ENCODE results near the gene CCDC171.

Gene CCDC171

GRCh38 chr9:15738011-15738410 is 185.2 kb downstream of the CCDC171 start:
- Histone ChIP-seq H3K36me3 (ENCODE audit: control insufficient read depth, insufficient read depth, low read length) (no peaks in the 10 kb centered on the region), H3K4me1 (ENCODE audit: control insufficient read depth, insufficient read depth, low read length) (no peaks in the 10 kb centered on the region), H3K27me3 (ENCODE audit: control insufficient read depth, insufficient read depth, low read length) (no peaks in the 10 kb centered on the region), H3K4me3 (ENCODE audit: low read depth, low read length) (no peak overlapping the region), H3K9me3 (ENCODE audit: control insufficient read depth, insufficient read depth, low read length) (no peaks in the 10 kb centered on the region), H3K9ac (ENCODE audit: low read depth, low read length) (no peak overlapping the region)

GRCh38 chr9:15741015-15741414 is 188.2 kb downstream of the CCDC171 start:
- no peaks in the 10 kb centered on the region for H3K4me1 ChIP-seq (ENCODE audit: control insufficient read depth, insufficient read depth, low read length)
- no peak overlapping the region for H3K9ac ChIP-seq (ENCODE audit: low read depth, low read length)
- H3K9me3 ChIP-seq (ENCODE audit: control insufficient read depth, insufficient read depth, low read length) = no peaks in the 10 kb centered on the region
- H3K36me3 ChIP-seq (ENCODE audit: control insufficient read depth, insufficient read depth, low read length) = no peaks in the 10 kb centered on the region
- no peaks in the 10 kb centered on the region for H3K27me3 ChIP-seq (ENCODE audit: control insufficient read depth, insufficient read depth, low read length)
- no peak overlapping the region for H3K4me3 ChIP-seq (ENCODE audit: low read depth, low read length)

GRCh38 chr9:15743512-15743911 is 190.7 kb downstream of the CCDC171 start:
- no peaks in the 10 kb centered on the region for H3K36me3 ChIP-seq (ENCODE audit: control insufficient read depth, insufficient read depth, low read length)
- H3K27me3 ChIP-seq (ENCODE audit: control insufficient read depth, insufficient read depth, low read length) = no peaks in the 10 kb centered on the region
- H3K4me1 ChIP-seq (ENCODE audit: control insufficient read depth, insufficient read depth, low read length) = no peaks in the 10 kb centered on the region
- H3K9me3 ChIP-seq (ENCODE audit: control insufficient read depth, insufficient read depth, low read length) = no peaks in the 10 kb centered on the region
- no peak overlapping the region for H3K9ac ChIP-seq (ENCODE audit: low read depth, low read length)
- H3K4me3 ChIP-seq (ENCODE audit: low read depth, low read length) = no peak overlapping the region

- H3K4me3 ChIP-seq (ENCODE audit: low read depth, low read length) = no peak overlapping the region
- no peaks in the 10 kb centered on the region for H3K36me3 ChIP-seq (ENCODE audit: control insufficient read depth, insufficient read depth, low read length)
- no peaks in the 10 kb centered on the region for H3K9me3 ChIP-seq (ENCODE audit: control insufficient read depth, insufficient read depth, low read length)
- no peak overlapping the region for H3K9ac ChIP-seq (ENCODE audit: low read depth, low read length)
- no peaks in the 10 kb centered on the region for H3K4me1 ChIP-seq (ENCODE audit: control insufficient read depth, insufficient read depth, low read length)
- H3K27me3 ChIP-seq (ENCODE audit: control insufficient read depth, insufficient read depth, low read length) = no peaks in the 10 kb centered on the region
These were observed 191.4 kb downstream of the CCDC171 start for GRCh38 chr9:15744196-15744595.

- H3K36me3 ChIP-seq (ENCODE audit: control insufficient read depth, insufficient read depth, low read length) = no peaks in the 10 kb centered on the region
- H3K27me3 ChIP-seq (ENCODE audit: control insufficient read depth, insufficient read depth, low read length) = no peaks in the 10 kb centered on the region
- no peak overlapping the region for H3K4me3 ChIP-seq (ENCODE audit: low read depth, low read length)
- H3K9ac ChIP-seq (ENCODE audit: low read depth, low read length) = no peak overlapping the region
- H3K4me1 ChIP-seq (ENCODE audit: control insufficient read depth, insufficient read depth, low read length) = no peaks in the 10 kb centered on the region
- H3K9me3 ChIP-seq (ENCODE audit: control insufficient read depth, insufficient read depth, low read length) = no peaks in the 10 kb centered on the region
These were observed 194.1 kb downstream of the CCDC171 start for GRCh38 chr9:15746905-15747304.

- H3K36me3 ChIP-seq (ENCODE audit: control insufficient read depth, insufficient read depth, low read length) = no peaks in the 10 kb centered on the region
- no peak overlapping the region for H3K4me3 ChIP-seq (ENCODE audit: low read depth, low read length)
- no peak overlapping the region for H3K9ac ChIP-seq (ENCODE audit: low read depth, low read length)
These were observed 202.8 kb downstream of the CCDC171 start for GRCh38 chr9:15755660-15756059.

GRCh38 chr9:15761551-15761950 is 208.7 kb downstream of the CCDC171 start:
- no peaks in the 10 kb centered on the region for H3K9me3 ChIP-seq (ENCODE audit: control insufficient read depth, insufficient read depth, low read length)
- no peak overlapping the region for H3K4me3 ChIP-seq (ENCODE audit: low read depth, low read length)
- no peaks in the 10 kb centered on the region for H3K4me1 ChIP-seq (ENCODE audit: control insufficient read depth, insufficient read depth, low read length)
- H3K9ac ChIP-seq (ENCODE audit: low read depth, low read length) = no peak overlapping the region
- no peaks in the 10 kb centered on the region for H3K27me3 ChIP-seq (ENCODE audit: control insufficient read depth, insufficient read depth, low read length)
- no peaks in the 10 kb centered on the region for H3K36me3 ChIP-seq (ENCODE audit: control insufficient read depth, insufficient read depth, low read length)

More at GRCh38 chr9:15755660-15756059, 202.8 kb downstream of the CCDC171 start:
- no peaks in the 10 kb centered on the region for H3K27me3 ChIP-seq (ENCODE audit: control insufficient read depth, insufficient read depth, low read length)
- no peaks in the 10 kb centered on the region for H3K9me3 ChIP-seq (ENCODE audit: control insufficient read depth, insufficient read depth, low read length)
- H3K4me1 ChIP-seq (ENCODE audit: control insufficient read depth, insufficient read depth, low read length) = no peaks in the 10 kb centered on the region

GRCh38 chr9:15763371-15763770 is 210.5 kb downstream of the CCDC171 start:
- no peak overlapping the region for H3K4me3 ChIP-seq (ENCODE audit: low read depth, low read length)
- H3K9ac ChIP-seq (ENCODE audit: low read depth, low read length) = no peak overlapping the region
- H3K4me1 ChIP-seq (ENCODE audit: control insufficient read depth, insufficient read depth, low read length) = no peaks in the 10 kb centered on the region
- no peaks in the 10 kb centered on the region for H3K27me3 ChIP-seq (ENCODE audit: control insufficient read depth, insufficient read depth, low read length)
- no peaks in the 10 kb centered on the region for H3K36me3 ChIP-seq (ENCODE audit: control insufficient read depth, insufficient read depth, low read length)
- H3K9me3 ChIP-seq (ENCODE audit: control insufficient read depth, insufficient read depth, low read length) = no peaks in the 10 kb centered on the region

- H3K9me3 ChIP-seq (ENCODE audit: control insufficient read depth, insufficient read depth, low read length) = no peaks in the 10 kb centered on the region
- H3K9ac ChIP-seq (ENCODE audit: low read depth, low read length) = no peak overlapping the region
- no peaks in the 10 kb centered on the region for H3K27me3 ChIP-seq (ENCODE audit: control insufficient read depth, insufficient read depth, low read length)
- no peaks in the 10 kb centered on the region for H3K4me1 ChIP-seq (ENCODE audit: control insufficient read depth, insufficient read depth, low read length)
- no peaks in the 10 kb centered on the region for H3K36me3 ChIP-seq (ENCODE audit: control insufficient read depth, insufficient read depth, low read length)
- H3K4me3 ChIP-seq (ENCODE audit: low read depth, low read length) = no peak overlapping the region
These were observed 211.3 kb downstream of the CCDC171 start for GRCh38 chr9:15764131-15764530.

- no peaks in the 10 kb centered on the region for H3K4me1 ChIP-seq (ENCODE audit: control insufficient read depth, insufficient read depth, low read length)
- H3K9ac ChIP-seq (ENCODE audit: low read depth, low read length) = no peak overlapping the region
- no peak overlapping the region for H3K4me3 ChIP-seq (ENCODE audit: low read depth, low read length)
- no peaks in the 10 kb centered on the region for H3K9me3 ChIP-seq (ENCODE audit: control insufficient read depth, insufficient read depth, low read length)
- H3K27me3 ChIP-seq (ENCODE audit: control insufficient read depth, insufficient read depth, low read length) = no peaks in the 10 kb centered on the region
- H3K36me3 ChIP-seq (ENCODE audit: control insufficient read depth, insufficient read depth, low read length) = no peaks in the 10 kb centered on the region
These were observed 216.7 kb downstream of the CCDC171 start for GRCh38 chr9:15769547-15769946.

GRCh38 chr9:15778861-15779260 is 226.0 kb downstream of the CCDC171 start:
- Histone ChIP-seq H3K4me3 (ENCODE audit: low read depth, low read length) (no peak overlapping the region), H3K27me3 (ENCODE audit: control insufficient read depth, insufficient read depth, low read length) (no peaks in the 10 kb centered on the region), H3K9me3 (ENCODE audit: control insufficient read depth, insufficient read depth, low read length) (no peaks in the 10 kb centered on the region), H3K36me3 (ENCODE audit: control insufficient read depth, insufficient read depth, low read length) (no peaks in the 10 kb centered on the region), H3K9ac (ENCODE audit: low read depth, low read length) (no peak overlapping the region), H3K4me1 (ENCODE audit: control insufficient read depth, insufficient read depth, low read length) (no peaks in the 10 kb centered on the region)

- no peaks in the 10 kb centered on the region for H3K9me3 ChIP-seq (ENCODE audit: control insufficient read depth, insufficient read depth, low read length)
- no peaks in the 10 kb centered on the region for H3K4me1 ChIP-seq (ENCODE audit: control insufficient read depth, insufficient read depth, low read length)
- H3K9ac ChIP-seq (ENCODE audit: low read depth, low read length) = no peak overlapping the region
- no peaks in the 10 kb centered on the region for H3K36me3 ChIP-seq (ENCODE audit: control insufficient read depth, insufficient read depth, low read length)
- no peaks in the 10 kb centered on the region for H3K27me3 ChIP-seq (ENCODE audit: control insufficient read depth, insufficient read depth, low read length)
- H3K4me3 ChIP-seq (ENCODE audit: low read depth, low read length) = no peak overlapping the region
These were observed 229.3 kb downstream of the CCDC171 start for GRCh38 chr9:15782106-15782505.

GRCh38 chr9:15785584-15785983 is 232.7 kb downstream of the CCDC171 start:
- no peaks in the 10 kb centered on the region for H3K27me3 ChIP-seq (ENCODE audit: control insufficient read depth, insufficient read depth, low read length)
- H3K36me3 ChIP-seq (ENCODE audit: control insufficient read depth, insufficient read depth, low read length) = no peaks in the 10 kb centered on the region
- no peak overlapping the region for H3K9ac ChIP-seq (ENCODE audit: low read depth, low read length)
- H3K4me1 ChIP-seq (ENCODE audit: control insufficient read depth, insufficient read depth, low read length) = no peaks in the 10 kb centered on the region
- no peaks in the 10 kb centered on the region for H3K9me3 ChIP-seq (ENCODE audit: control insufficient read depth, insufficient read depth, low read length)
- H3K4me3 ChIP-seq (ENCODE audit: low read depth, low read length) = no peak overlapping the region

All from iPS-15b (cell line).